ENCODE data around the gene OPCML. TPM values are rescaled to one million over a fixed set of nuclear protein-coding genes. Genes with fewer than 3 reads are reported as not detected.

The OPCML gene
- total RNA-seq, 5 donors from 2014 or later (not counting 1 experiment from before 2014, with no cell fraction given) = not detected

DNA sequence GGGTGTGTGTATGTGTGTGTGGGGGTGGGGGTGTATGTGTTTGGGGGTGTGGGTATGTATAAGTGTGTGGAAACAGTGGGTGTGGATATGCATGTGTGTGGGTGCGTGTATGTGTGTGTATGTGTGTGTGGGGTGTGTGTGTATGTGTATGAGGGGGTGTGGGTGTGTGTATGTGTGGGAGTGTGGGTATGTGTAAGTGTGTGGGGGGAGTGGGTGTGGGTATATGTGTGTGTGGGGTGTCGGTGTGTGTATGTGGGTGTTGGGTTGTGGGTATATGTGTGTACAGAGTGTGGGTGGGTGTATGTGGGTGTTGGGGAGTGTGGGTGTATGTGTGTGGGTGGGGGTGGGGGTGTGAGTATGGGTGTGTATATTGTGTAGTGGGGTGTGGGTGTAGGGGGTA, 206.0 kb downstream of the OPCML start:
- Histone ChIP-seq H3K27me3 (replicated peaks in 1 of 2; ENCODE audit: control insufficient read depth in 2 of 2, extremely low read depth in 1 of 2, insufficient read depth in 2 of 2, low read length in 1 of 2) (no peaks in the 10 kb centered on the region), H3K36me3 (ENCODE audit: control insufficient read depth in 2 of 2, extremely low read depth in 1 of 2, insufficient read depth in 1 of 2, low read length in 1 of 2) (no peaks in the 10 kb centered on the region), H3K4me1 (ENCODE audit: control insufficient read depth in 1 of 2, extremely low read depth in 1 of 2, insufficient read depth in 2 of 2, low read length in 2 of 2) (no peaks in the 10 kb centered on the region), H3K9me3 (no peaks in the 10 kb centered on the region), H3K27ac (ENCODE audit: low read length) (no peak overlapping the region), H3K4me3 (ENCODE audit: control insufficient read depth in 1 of 2, extremely low read depth in 1 of 2, low read length in 1 of 2) (no peak overlapping the region)
- H3K36me3 Mint-ChIP-seq = no peaks in the 10 kb centered on the region
- CTCF ChIA-PET = no interaction called here
- 100% methylated on average over 2 of the region's 2 CpGs for WGBS (ENCODE audit: insufficient coverage)
- no peaks in the 10 kb centered on the region for H3K4me1 Mint-ChIP-seq
- ATAC-seq (replicated peaks in 1 of 4) (no peak), DNase-seq (no peak)
- no peak overlapping the region for H3K27ac Mint-ChIP-seq
- no peak overlapping the region for H3K4me3 Mint-ChIP-seq
- peaks cover 0 to 7% (median 0%) of the 10 kb centered on the region in 3 donors for H3K9me3 Mint-ChIP-seq
- H3K27me3 Mint-ChIP-seq = no peaks in the 10 kb centered on the region
- POLR2A ChIA-PET = no interaction called here

DNA sequence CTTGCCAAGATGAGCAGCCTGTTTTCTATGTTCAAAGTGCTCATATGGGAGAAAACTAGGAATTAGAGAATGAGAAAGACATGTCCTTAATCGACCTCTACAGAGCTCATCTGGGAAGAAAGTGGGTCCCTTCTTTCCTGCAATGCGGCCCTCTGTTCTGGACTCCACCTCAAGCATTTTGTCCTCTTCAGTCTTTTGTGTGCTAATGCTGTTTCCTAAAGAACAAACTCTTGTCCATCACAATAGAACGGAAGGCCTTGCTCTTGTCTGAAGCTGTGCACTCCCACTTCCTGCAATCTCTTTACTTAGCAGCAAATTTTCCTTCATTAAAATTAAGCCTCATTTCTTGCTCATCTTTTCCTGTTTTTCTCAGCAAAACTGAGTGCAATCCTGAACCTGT, 206.6 kb downstream of the OPCML start:
- H3K36me3 Mint-ChIP-seq = no peaks in the 10 kb centered on the region
- WGBS (ENCODE audit: insufficient coverage) = 77% methylated on average over 3 of the region's 3 CpGs
- POLR2A ChIA-PET = no interaction called here

GRCh38 chr11:133323354-133323753, 208.9 kb downstream of the OPCML start:
- no peak overlapping the region for H3K4me3 Mint-ChIP-seq
- H3K36me3 ChIP-seq (ENCODE audit: control insufficient read depth in 2 of 2, extremely low read depth in 1 of 2, insufficient read depth in 1 of 2, low read length in 1 of 2) = no peaks in the 10 kb centered on the region
- CTCF ChIA-PET = no interaction called here
- no peaks in the 10 kb centered on the region for H3K4me1 Mint-ChIP-seq
- H3K27ac Mint-ChIP-seq = no peak overlapping the region
- no peak overlapping the region for H3K27ac ChIP-seq (ENCODE audit: low read length)
- H3K9me3 Mint-ChIP-seq = peaks cover 0 to 9% (median 0%) of the 10 kb centered on the region in 3 donors
- H3K27me3 ChIP-seq (replicated peaks in 1 of 2; ENCODE audit: control insufficient read depth in 2 of 2, extremely low read depth in 1 of 2, insufficient read depth in 2 of 2, low read length in 1 of 2) = no peaks in the 10 kb centered on the region
- WGBS (ENCODE audit: insufficient coverage) = 100% methylated on average over 2 of the region's 3 CpGs
- ATAC-seq (replicated peaks in 1 of 4) (no peak), DNase-seq (no peak)
- POLR2A ChIA-PET = no interaction called here
- H3K9me3 ChIP-seq = no peaks in the 10 kb centered on the region
- H3K36me3 Mint-ChIP-seq = no peaks in the 10 kb centered on the region
- no peaks in the 10 kb centered on the region for H3K4me1 ChIP-seq (ENCODE audit: control insufficient read depth in 1 of 2, extremely low read depth in 1 of 2, insufficient read depth in 2 of 2, low read length in 2 of 2)
- no peak overlapping the region for H3K4me3 ChIP-seq (ENCODE audit: control insufficient read depth in 1 of 2, extremely low read depth in 1 of 2, low read length in 1 of 2)
- no peaks in the 10 kb centered on the region for H3K27me3 Mint-ChIP-seq

More for the DNA sequence above, 206.6 kb downstream of the OPCML start:
- Mint-ChIP-seq H3K4me1 (no peaks in the 10 kb centered on the region), H3K9me3 (peaks cover 0 to 7% (median 0%) of the 10 kb centered on the region in 3 donors), H3K27me3 (no peaks in the 10 kb centered on the region), H3K4me3 (no peak overlapping the region), H3K27ac (no peak overlapping the region)
- CTCF ChIA-PET = no interaction called here
- no peak overlapping the region for H3K4me3 ChIP-seq (ENCODE audit: control insufficient read depth in 1 of 2, extremely low read depth in 1 of 2, low read length in 1 of 2)
- no peaks in the 10 kb centered on the region for H3K36me3 ChIP-seq (ENCODE audit: control insufficient read depth in 2 of 2, extremely low read depth in 1 of 2, insufficient read depth in 1 of 2, low read length in 1 of 2)
- ATAC-seq (replicated peaks in 1 of 4) (no peak), DNase-seq (no peak)
- H3K4me1 ChIP-seq (ENCODE audit: control insufficient read depth in 1 of 2, extremely low read depth in 1 of 2, insufficient read depth in 2 of 2, low read length in 2 of 2) = no peaks in the 10 kb centered on the region
- H3K9me3 ChIP-seq = no peaks in the 10 kb centered on the region
- H3K27ac ChIP-seq (ENCODE audit: low read length) = no peak overlapping the region
- no peaks in the 10 kb centered on the region for H3K27me3 ChIP-seq (replicated peaks in 1 of 2; ENCODE audit: control insufficient read depth in 2 of 2, extremely low read depth in 1 of 2, insufficient read depth in 2 of 2, low read length in 1 of 2)

DNA sequence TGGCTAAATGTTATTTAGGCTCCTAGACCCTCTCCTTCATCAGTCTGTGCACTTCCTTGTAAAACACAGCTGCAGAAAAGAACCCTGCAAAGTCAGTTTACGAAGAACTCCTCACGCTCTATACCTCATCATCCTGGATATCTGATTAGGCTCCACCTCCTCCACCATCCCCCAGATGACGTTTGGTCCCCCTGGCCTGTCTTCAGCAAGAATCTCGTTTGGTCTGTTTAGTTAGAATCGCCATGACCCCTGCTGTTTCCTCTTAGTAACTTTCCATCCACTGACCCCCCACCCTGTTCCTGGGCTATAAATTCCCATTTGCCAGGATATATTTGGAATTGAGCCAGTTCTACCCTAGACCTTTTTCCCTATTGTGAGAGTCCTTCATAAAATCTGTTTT, 214.1 kb downstream of the OPCML start:
- no peaks in the 10 kb centered on the region for H3K9me3 ChIP-seq
- H3K4me3 Mint-ChIP-seq = no peak overlapping the region
- no peaks in the 10 kb centered on the region for H3K4me1 ChIP-seq (ENCODE audit: control insufficient read depth in 1 of 2, extremely low read depth in 1 of 2, insufficient read depth in 2 of 2, low read length in 2 of 2)
- H3K27ac ChIP-seq (ENCODE audit: low read length) = no peak overlapping the region
- ATAC-seq (replicated peaks in 1 of 4) = no peak
- POLR2A ChIA-PET = no interaction called here
- WGBS (ENCODE audit: insufficient coverage) = 31% methylated on average over 5 of the region's 5 CpGs
- no peak for DNase-seq
- peaks cover 0 to 3% of the 10 kb centered on the region in 2 donors for H3K27me3 Mint-ChIP-seq
- no peaks in the 10 kb centered on the region for H3K27me3 ChIP-seq (replicated peaks in 1 of 2; ENCODE audit: control insufficient read depth in 2 of 2, extremely low read depth in 1 of 2, insufficient read depth in 2 of 2, low read length in 1 of 2)
- H3K9me3 Mint-ChIP-seq = peaks cover 0 to 10% (median 2%) of the 10 kb centered on the region in 3 donors
- no peak overlapping the region for H3K4me3 ChIP-seq (ENCODE audit: control insufficient read depth in 1 of 2, extremely low read depth in 1 of 2, low read length in 1 of 2)
- H3K36me3 Mint-ChIP-seq = no peaks in the 10 kb centered on the region
- H3K36me3 ChIP-seq (ENCODE audit: control insufficient read depth in 2 of 2, extremely low read depth in 1 of 2, insufficient read depth in 1 of 2, low read length in 1 of 2) = no peaks in the 10 kb centered on the region
- H3K27ac Mint-ChIP-seq = no peak overlapping the region
- CTCF ChIA-PET = no interaction called here
- H3K4me1 Mint-ChIP-seq = no peaks in the 10 kb centered on the region

DNA sequence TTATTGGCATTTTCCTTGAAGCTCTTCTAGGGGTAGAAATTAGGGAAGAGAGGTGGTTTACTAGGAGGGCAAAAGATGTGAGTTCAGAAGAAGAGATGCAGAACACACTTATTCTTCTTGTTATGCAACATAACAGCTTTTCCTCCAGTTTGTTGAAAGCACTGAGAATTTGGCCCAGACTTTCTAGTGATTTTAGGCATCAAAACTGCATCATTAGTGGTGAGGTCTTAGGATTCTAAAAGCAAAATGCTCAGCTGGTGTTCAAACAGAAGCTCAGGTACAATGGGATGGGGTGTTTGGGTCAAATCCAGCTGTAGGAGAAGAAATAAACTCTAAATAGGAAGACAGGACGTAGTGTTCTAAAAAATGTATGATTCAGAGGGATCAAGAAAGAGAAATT, 221.1 kb downstream of the OPCML start:
- no peaks in the 10 kb centered on the region for H3K36me3 Mint-ChIP-seq
- ChIA-PET POLR2A (interaction anchor here in 1 of 2 donors (0.5 kb wide), 1 partner anchor 22 kb away, joined by 6 read pairs; no protein-coding TSS in a partner anchor), CTCF (no interaction called here)
- H3K4me3 Mint-ChIP-seq = no peak overlapping the region
- Histone ChIP-seq H3K4me1 (ENCODE audit: control insufficient read depth in 1 of 2, extremely low read depth in 1 of 2, insufficient read depth in 2 of 2, low read length in 2 of 2) (no peaks in the 10 kb centered on the region), H3K27ac (ENCODE audit: low read length) (no peak overlapping the region), H3K36me3 (ENCODE audit: control insufficient read depth in 2 of 2, extremely low read depth in 1 of 2, insufficient read depth in 1 of 2, low read length in 1 of 2) (no peaks in the 10 kb centered on the region), H3K27me3 (replicated peaks in 1 of 2; ENCODE audit: control insufficient read depth in 2 of 2, extremely low read depth in 1 of 2, insufficient read depth in 2 of 2, low read length in 1 of 2) (no peaks in the 10 kb centered on the region), H3K9me3 (no peaks in the 10 kb centered on the region), H3K4me3 (ENCODE audit: control insufficient read depth in 1 of 2, extremely low read depth in 1 of 2, low read length in 1 of 2) (no peak overlapping the region)
- H3K27me3 Mint-ChIP-seq = no peaks in the 10 kb centered on the region
- H3K4me1 Mint-ChIP-seq = no peaks in the 10 kb centered on the region
- no peak for ATAC-seq (replicated peaks in 1 of 4)
- DNase-seq = no peak
- 30% methylated on average over 1 of the region's 1 CpG for WGBS (ENCODE audit: insufficient coverage)
- no peak overlapping the region for H3K27ac Mint-ChIP-seq
- H3K9me3 Mint-ChIP-seq = peaks cover 0 to 11% (median 5%) of the 10 kb centered on the region in 3 donors

DNA sequence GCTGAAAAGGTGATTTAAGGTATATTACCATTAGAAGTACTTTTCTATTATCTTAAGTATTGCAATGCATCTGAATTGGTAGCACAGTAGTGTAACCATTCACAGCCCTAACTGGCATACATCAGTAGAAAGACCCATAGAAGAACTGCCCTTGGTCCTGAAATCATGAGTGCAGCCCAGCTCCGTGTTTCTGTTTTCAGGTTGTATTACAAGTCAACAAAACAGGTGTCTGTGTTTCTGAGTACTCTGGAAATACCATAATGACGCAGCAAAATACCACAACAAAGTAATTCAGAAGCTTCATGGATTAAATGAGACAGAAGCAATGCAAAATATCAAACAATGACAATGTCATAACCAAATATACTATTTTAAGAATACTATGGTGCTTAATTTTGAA, 226.3 kb downstream of the OPCML start:
- Histone ChIP-seq H3K9me3 (no peaks in the 10 kb centered on the region), H3K27me3 (replicated peaks in 1 of 2; ENCODE audit: control insufficient read depth in 2 of 2, extremely low read depth in 1 of 2, insufficient read depth in 2 of 2, low read length in 1 of 2) (no peaks in the 10 kb centered on the region), H3K4me1 (ENCODE audit: control insufficient read depth in 1 of 2, extremely low read depth in 1 of 2, insufficient read depth in 2 of 2, low read length in 2 of 2) (no peaks in the 10 kb centered on the region), H3K27ac (ENCODE audit: low read length) (no peak overlapping the region), H3K36me3 (ENCODE audit: control insufficient read depth in 2 of 2, extremely low read depth in 1 of 2, insufficient read depth in 1 of 2, low read length in 1 of 2) (no peaks in the 10 kb centered on the region), H3K4me3 (ENCODE audit: control insufficient read depth in 1 of 2, extremely low read depth in 1 of 2, low read length in 1 of 2) (no peak overlapping the region)
- ChIA-PET CTCF (no interaction called here), POLR2A (no interaction called here)
- Mint-ChIP-seq H3K27ac (no peak overlapping the region), H3K27me3 (no peaks in the 10 kb centered on the region), H3K9me3 (peaks cover 0 to 6% (median 5%) of the 10 kb centered on the region in 3 donors), H3K4me1 (no peaks in the 10 kb centered on the region), H3K36me3 (no peaks in the 10 kb centered on the region), H3K4me3 (no peak overlapping the region)
- no CpG with 5 or more reads among the region's 2 CpGs for WGBS (ENCODE audit: insufficient coverage)
- DNase-seq (no peak), ATAC-seq (replicated peaks in 1 of 4) (no peak)
